Erythroblast (primary cell): ENCODE data around the gene HRAS.

Experiments
- GATA1 ChIP-seq: IDR thresholded peaks from 2 replicates; pipeline ENCODE4 v1.6.1; 2011; ENCODE audit warnings: low read depth, mild to moderate bottlenecking, control low read depth, low read length, moderate library complexity
- POLR2A ChIP-seq: IDR thresholded peaks from 2 replicates; pipeline ENCODE4 v1.6.1; 2011; ENCODE audit warnings: mild to moderate bottlenecking, low read length

- TF ChIP-seq POLR2A, result peak; percentile 75
- TF ChIP-seq GATA1, result no peak
Observed at GRCh38 chr11:503179-503981, 32.0 kb downstream of the HRAS start.
